ENCODE results near the gene FAM118A. TPM values are rescaled to one million over a fixed set of nuclear protein-coding genes. Genes with fewer than 3 reads are reported as not detected.
"Not testable (repeated sequence)": the region's sequence is repeated elsewhere in the genome, so short reads cannot be mapped to it uniquely, and the experiment has no call there.

The FAM118A gene
- total RNA-seq, 2 donors from 2014 or later, result 60.8 to 215 TPM

- 89% methylated on average over 5 of the region's 5 CpGs for WGBS
Measured at GRCh38 chr22:45353786-45354185, 44.1 kb downstream of the FAM118A start.

DNA sequence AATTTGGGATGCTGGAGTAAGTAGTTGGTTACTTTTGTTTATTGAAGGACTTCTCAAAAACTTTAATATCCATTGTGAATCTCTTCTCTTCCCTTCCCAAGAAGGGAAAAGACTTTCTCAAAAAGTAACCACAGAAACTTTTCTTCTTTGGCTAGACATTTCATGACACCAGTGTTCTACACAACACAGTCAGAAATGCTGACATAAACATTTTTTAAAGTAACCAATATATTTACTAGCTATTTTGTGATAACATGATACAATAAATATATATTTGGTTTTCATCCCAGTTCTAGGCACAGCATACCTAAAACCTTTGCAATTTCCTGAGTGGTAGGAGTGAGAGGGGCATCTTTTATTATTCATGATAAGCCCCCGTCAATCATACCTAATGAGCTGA, 47.8 kb downstream of the FAM118A start:
- no peaks in the 10 kb centered on the region for H3K9me3 ChIP-seq
- no peak overlapping the region for H3K4me3 ChIP-seq
- TF ChIP-seq POLR2A (IDR thresholded peaks at IDR 0.05) (no peak), CTCF (IDR thresholded peaks at IDR 0.05) (no peak), POLR2AphosphoS5 (IDR thresholded peaks at IDR 0.05) (no peak)
- DNase-seq (ENCODE audit: low spot score), result no peak
- H3K36me3 ChIP-seq, result no peaks in the 10 kb centered on the region
- no peaks in the 10 kb centered on the region for H3K27me3 ChIP-seq (replicated peaks; ENCODE audit: insufficient read depth)
- no peak overlapping the region for H3K27ac ChIP-seq
- intact Hi-C loops (cut with DNase I), result no loop called here
- WGBS, result 94% methylated on average over 1 of the region's 1 CpG
- no peaks in the 10 kb centered on the region for H3K4me1 ChIP-seq (replicated peaks)

More at GRCh38 chr22:45353786-45354185, 44.1 kb downstream of the FAM118A start:
- TF ChIP-seq POLR2AphosphoS5 (IDR thresholded peaks at IDR 0.05) (no peak), CTCF (IDR thresholded peaks at IDR 0.05) (no peak), POLR2A (IDR thresholded peaks at IDR 0.05) (no peak)
- Histone ChIP-seq H3K4me3 (no peak overlapping the region), H3K9me3 (no peaks in the 10 kb centered on the region), H3K27me3 (replicated peaks; ENCODE audit: insufficient read depth) (no peaks in the 10 kb centered on the region), H3K36me3 (no peaks in the 10 kb centered on the region), H3K27ac (no peak overlapping the region), H3K4me1 (replicated peaks) (no peaks in the 10 kb centered on the region)
- intact Hi-C loops (cut with DNase I), result no loop called here
- DNase-seq (ENCODE audit: low spot score), result no peak

DNA sequence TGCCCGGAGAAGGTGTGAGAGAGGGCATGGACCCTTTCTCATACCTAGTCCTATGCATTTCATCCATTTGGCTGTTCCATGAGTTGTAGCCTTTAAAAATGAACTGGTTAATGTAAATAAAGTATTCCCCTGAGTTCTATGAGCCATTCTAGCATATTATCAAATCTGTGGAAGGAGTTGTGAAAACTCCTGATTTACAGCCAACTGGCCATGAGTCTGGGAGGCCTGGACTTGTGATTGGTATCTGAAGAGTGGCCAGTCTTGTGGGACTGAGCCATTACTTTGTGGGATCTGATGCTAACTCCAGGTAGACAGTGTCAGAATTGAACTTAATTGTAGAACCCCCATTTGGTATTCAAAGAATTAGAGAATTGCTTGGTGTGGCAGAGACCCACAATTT, 48.4 kb downstream of the FAM118A start:
- Histone ChIP-seq H3K36me3 (no peaks in the 10 kb centered on the region), H3K27me3 (replicated peaks; ENCODE audit: insufficient read depth) (no peaks in the 10 kb centered on the region), H3K4me1 (replicated peaks) (no peaks in the 10 kb centered on the region), H3K4me3 (no peak overlapping the region), H3K27ac (no peak overlapping the region), H3K9me3 (no peaks in the 10 kb centered on the region)
- TF ChIP-seq POLR2A (IDR thresholded peaks at IDR 0.05) (no peak), POLR2AphosphoS5 (IDR thresholded peaks at IDR 0.05) (no peak), CTCF (IDR thresholded peaks at IDR 0.05) (no peak)
- intact Hi-C loops (cut with DNase I), result no loop called here
- no peak for DNase-seq (ENCODE audit: low spot score)
- WGBS, result 100% methylated on average over 1 of the region's 1 CpG

- Histone ChIP-seq H3K27ac (no peak overlapping the region), H3K36me3 (no peaks in the 10 kb centered on the region), H3K27me3 (replicated peaks; ENCODE audit: insufficient read depth) (no peaks in the 10 kb centered on the region), H3K4me1 (replicated peaks) (no peaks in the 10 kb centered on the region), H3K9me3 (no peaks in the 10 kb centered on the region), H3K4me3 (no peak overlapping the region)
- DNase-seq (ENCODE audit: low spot score), result no peak
- TF ChIP-seq POLR2A (IDR thresholded peaks at IDR 0.05) (no peak), CTCF (IDR thresholded peaks at IDR 0.05) (no peak), POLR2AphosphoS5 (IDR thresholded peaks at IDR 0.05) (no peak)
- intact Hi-C loops (cut with DNase I), result no loop called here
- 53% methylated on average over 4 of the region's 4 CpGs for WGBS
Measured at GRCh38 chr22:45359627-45360026, 49.9 kb downstream of the FAM118A start.

GRCh38 chr22:45366713-45367112, 57.0 kb downstream of the FAM118A start:
- Histone ChIP-seq H3K36me3 (no peaks in the 10 kb centered on the region), H3K4me1 (replicated peaks) (no peaks in the 10 kb centered on the region), H3K27ac (no peak overlapping the region), H3K9me3 (no peaks in the 10 kb centered on the region), H3K4me3 (no peak overlapping the region), H3K27me3 (replicated peaks; ENCODE audit: insufficient read depth) (no peaks in the 10 kb centered on the region)
- TF ChIP-seq POLR2A (IDR thresholded peaks at IDR 0.05), result no peak
- TF ChIP-seq CTCF (IDR thresholded peaks at IDR 0.05), result no peak
- no peak for TF ChIP-seq POLR2AphosphoS5 (IDR thresholded peaks at IDR 0.05)
- 76% methylated on average over 3 of the region's 3 CpGs for WGBS
- intact Hi-C loops (cut with DNase I), result no loop called here
- no peak for DNase-seq (ENCODE audit: low spot score)

GRCh38 chr22:45373592-45373991, 63.9 kb downstream of the FAM118A start:
- DNase-seq (ENCODE audit: low spot score); H3K27me3 ChIP-seq (replicated peaks; ENCODE audit: insufficient read depth); H3K4me1 ChIP-seq (replicated peaks); H3K9me3 ChIP-seq; H3K36me3 ChIP-seq; intact Hi-C loops (cut with DNase I); H3K27ac ChIP-seq; H3K4me3 ChIP-seq: not testable (repeated sequence)
- WGBS, result 94% methylated on average over 3 of the region's 3 CpGs

All from prostate gland (tissue), 2 donors.